Psoas muscle (tissue), 8 donors: Measurements from ENCODE around the gene GTF3C2. TPM values are rescaled to one million over a fixed set of nuclear protein-coding genes. Genes with fewer than 3 reads are reported as not detected.

Experiments
- ATAC-seq, 4 donors: fragments of 200-7000 bp; cut with Tn5 transposase; one replicate each; pipeline ENCODE4 v1.9.1; 2020; ENCODE audit warnings: moderate library complexity in 3 of 4, mild to moderate bottlenecking in 2 of 4
- DNase-seq, 2 donors: peaks; one replicate each; pipeline ENCODE4 v3.0.0-alpha.2; 2020
- H3K27ac ChIP-seq: fragments of 200-600 bp; one replicate; pipeline ENCODE4 v1.8.0; 2022
- H3K27me3 ChIP-seq, 3 donors: fragments of 200-600 bp in 1 of 3; one replicate each; pipeline versions ENCODE4 v1.6.1 to v1.8.0; 2013 to 2022; ENCODE audit warnings: low read length in 2 of 3, mild to moderate bottlenecking in 2 of 3, moderate library complexity in 1 of 3; ENCODE audit not compliant: insufficient read depth in 3 of 3
- H3K36me3 ChIP-seq, 2 donors: fragments of 200-600 bp in 1 of 2; one replicate each; pipeline versions ENCODE4 v1.6.1 to v1.8.0; 2013 to 2022; ENCODE audit warnings: low read depth in 1 of 2, mild to moderate bottlenecking in 1 of 2, moderate library complexity in 1 of 2; ENCODE audit not compliant: insufficient read depth in 1 of 2
- H3K4me1 ChIP-seq: fragments of 200-600 bp; one replicate; pipeline ENCODE4 v1.8.0; 2022
- H3K4me3 ChIP-seq: fragments of 200-600 bp; one replicate; pipeline ENCODE4 v1.8.0; 2022; ENCODE audit warnings: mild to moderate bottlenecking
- H3K9me3 ChIP-seq: fragments of 200-600 bp; one replicate; pipeline ENCODE4 v1.8.0; 2022
- CTCF ChIP-seq: fragments of 200-600 bp; IDR thresholded peaks from one replicate; pipeline ENCODE4 v1.8.0; 2022; ENCODE audit warnings: antibody characterized with exemption
- WGBS, 3 donors: extraction: QIAGEN DNeasy Blood & Tissue Kit; methylation state at CpG; one replicate each; pipeline versions ENCODE4 v1.1.6 to v1.1.7; 2013; 5-methylcytosine and 5-hydroxymethylcytosine counted together
- intact Hi-C, 2 donors: fragments of 100-400 bp; cut with DNase I; formaldehyde crosslinking; loops; one replicate each; pipeline versions ENCODE4 v1.11.0 to v1.14.2; 2022
- polyA plus RNA-seq, 3 donors: library from polyadenylated mRNA; stranded (reverse); fragments of 200-250 nt; gene quantifications; one replicate each; pipeline ENCODE4 v1.2.3, GENCODE V29; 2013
- total RNA-seq, 4 donors: library from RNA; stranded (reverse); fragmentation: NEBNext Ultra II Directional in 2 of 4; extraction: Animal tissue kit (Norgen Biotek cat#: 25700) in 2 of 4; gene quantifications; one replicate each; pipeline versions ENCODE4 v1.2.1 to v1.2.4, GENCODE V29; 2021 to 2023
- donor health status: healthy with polysubstance abuse.
- donor health status: DM: no; HTN: no; CAD: no; lungs with moderate emphysema.
- donor health status: Bipolar disorder and iron deficiency.
- donor health status: healthy.
- donor health status: DM: yes; HTN: yes; CAD: no.
- donor health status: DM: no; HTN: no; CAD: no.
- donor health status: DM: no; HTN: no; CAD: no.
- donor health status: DM: yes; HTN: yes; CAD: no.

Gene GTF3C2
- total and polyA plus RNA-seq, 7 donors, result 17.5 to 49.4 (median 30.8) TPM

- 81 to 86% (median 82%) methylated on average over 18 of the region's 18 CpGs for WGBS, 3 donors
- H3K9me3 ChIP-seq, result no peaks in the 10 kb centered on the region
- peaks cover 10 to 77% of the 10 kb centered on the region in 2 donors for H3K36me3 ChIP-seq
- no peaks in the 10 kb centered on the region for H3K27me3 ChIP-seq
- intact Hi-C loops, result no loop called here
- no peak overlapping the region for H3K4me3 ChIP-seq
- TF ChIP-seq CTCF, result no peak
- peak overlapping the region; percentile 96 for H3K27ac ChIP-seq
- peak in 1 of 2 donors; percentile 63 for DNase-seq
- no peak for ATAC-seq
- H3K4me1 ChIP-seq, result peaks cover 15% of the 10 kb centered on the region
These were observed 21.1 kb upstream of the GTF3C2 start for GRCh38 chr2:27377618-27378095.

DNA sequence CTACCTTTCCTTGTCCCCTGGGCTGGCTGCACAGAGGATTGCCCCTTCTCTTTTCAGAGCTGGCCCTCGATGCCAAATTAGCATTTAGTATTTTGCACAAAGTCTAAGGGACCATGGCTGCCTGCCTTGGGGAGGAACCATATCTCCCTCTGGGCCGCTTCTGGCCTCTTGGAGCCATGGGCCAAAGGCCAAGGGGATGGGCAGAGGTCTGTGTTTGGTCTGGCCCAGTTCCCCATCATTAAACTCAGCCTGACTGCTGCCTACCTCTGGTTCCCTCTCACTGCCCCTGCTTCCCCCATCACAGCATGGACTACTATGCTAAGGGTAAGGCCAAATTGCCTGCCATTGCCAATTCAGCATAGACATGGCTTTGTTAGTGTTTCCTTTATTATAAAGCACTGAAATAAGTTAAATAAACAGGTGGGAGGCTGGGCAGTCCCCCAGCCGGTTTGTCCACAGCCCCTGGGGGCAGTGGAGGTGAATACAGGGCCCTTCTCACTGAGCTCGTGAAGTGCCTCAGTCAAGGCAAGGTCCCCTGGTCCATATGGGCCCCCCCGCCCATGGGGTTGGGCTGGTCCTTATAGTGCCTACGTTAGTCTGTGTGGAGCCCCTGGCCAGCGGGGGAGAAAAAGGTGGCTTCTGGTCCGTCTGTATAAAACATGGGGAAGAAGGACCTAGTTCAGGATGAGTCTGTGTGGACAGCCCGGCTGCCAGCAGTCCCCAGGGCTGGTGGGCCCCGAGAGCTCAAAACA is 20.5 kb upstream of the GTF3C2 start:
- Histone ChIP-seq H3K27me3 (no peaks in the 10 kb centered on the region), H3K36me3 (peaks cover 9 to 77% of the 10 kb centered on the region in 2 donors), H3K4me1 (peaks cover 21% of the 10 kb centered on the region), H3K27ac (no peak overlapping the region), H3K4me3 (no peak overlapping the region), H3K9me3 (no peaks in the 10 kb centered on the region)
- WGBS, 3 donors, result 60 to 75% (median 62%) methylated on average over 10 of the region's 10 CpGs
- no peak for DNase-seq
- TF ChIP-seq CTCF, result no peak
- intact Hi-C loops, result no loop called here
- ATAC-seq, result no peak

DNA sequence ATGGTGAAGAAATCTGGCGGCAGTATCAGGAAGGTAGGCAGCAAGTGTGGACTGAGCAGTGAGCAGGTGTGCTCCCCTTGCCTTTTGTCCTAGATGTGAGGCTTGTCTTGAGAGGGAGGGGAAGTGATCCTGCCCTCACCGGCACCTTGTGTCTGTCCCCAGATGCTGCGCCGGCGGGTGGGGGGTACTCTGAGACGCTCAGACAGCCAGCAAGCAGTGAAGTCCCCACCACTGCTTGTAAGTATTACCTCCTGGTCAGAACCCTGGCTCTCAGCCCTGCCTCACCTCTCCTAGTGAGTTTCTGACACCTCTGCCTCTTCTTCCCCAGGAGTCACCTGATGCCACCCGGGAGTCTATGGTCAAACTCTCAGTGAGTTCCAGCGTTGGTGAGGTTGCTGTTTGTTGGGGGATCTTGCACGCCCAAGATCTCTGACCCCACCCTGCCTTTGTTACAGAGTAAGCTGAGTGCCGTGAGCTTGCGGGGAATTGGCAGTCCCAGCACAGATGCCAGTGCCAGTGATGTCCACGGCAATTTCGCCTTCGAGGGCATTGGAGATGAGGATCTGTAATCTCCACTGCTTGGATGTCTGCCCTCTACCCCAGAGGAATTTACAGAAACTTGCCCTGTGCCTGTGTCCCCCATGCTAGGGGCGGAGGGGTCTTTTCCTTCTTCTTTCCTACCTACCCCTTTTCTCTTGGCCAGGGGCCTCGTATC is 19.7 kb upstream of the GTF3C2 start:
- H3K4me3 ChIP-seq, result no peak overlapping the region
- TF ChIP-seq CTCF, result no peak
- H3K27ac ChIP-seq, result no peak overlapping the region
- no peak for ATAC-seq
- H3K36me3 ChIP-seq, result peaks cover 6 to 72% of the 10 kb centered on the region in 2 donors
- H3K27me3 ChIP-seq, result no peaks in the 10 kb centered on the region
- H3K4me1 ChIP-seq, result peaks cover 27% of the 10 kb centered on the region
- 62 to 71% (median 63%) methylated on average over 13 to 16 of the region's 16 CpGs for WGBS, 3 donors
- no peaks in the 10 kb centered on the region for H3K9me3 ChIP-seq
- DNase-seq, result no peak
- intact Hi-C loops, result no loop called here

GRCh38 chr2:27375513-27376099 is 19.0 kb upstream of the GTF3C2 start:
- no peak for ATAC-seq
- peaks cover 27% of the 10 kb centered on the region for H3K4me1 ChIP-seq

More at GRCh38 chr2:27375513-27376099, 19.0 kb upstream of the GTF3C2 start:
- intact Hi-C loops, result no loop called here
- TF ChIP-seq CTCF, result no peak
- Histone ChIP-seq H3K4me3 (no peak overlapping the region), H3K9me3 (no peaks in the 10 kb centered on the region), H3K36me3 (peaks cover 6 to 70% of the 10 kb centered on the region in 2 donors), H3K27ac (no peak overlapping the region), H3K27me3 (no peaks in the 10 kb centered on the region)
- DNase-seq, result no peak
- 85 to 90% (median 89%) methylated on average over 19 to 20 of the region's 20 CpGs for WGBS, 3 donors
